GM18502 (cell line): Measurements from ENCODE around the gene LAPTM5.

Source experiments
- ATAC-seq: cut with Tn5 transposase; IDR thresholded peaks from one replicate; pipeline ENCODE4 v1.9.1; 2021; ENCODE audit warnings: mild to moderate bottlenecking; ENCODE audit not compliant: unreplicated experiment, poor library complexity

The LAPTM5 gene

DNA sequence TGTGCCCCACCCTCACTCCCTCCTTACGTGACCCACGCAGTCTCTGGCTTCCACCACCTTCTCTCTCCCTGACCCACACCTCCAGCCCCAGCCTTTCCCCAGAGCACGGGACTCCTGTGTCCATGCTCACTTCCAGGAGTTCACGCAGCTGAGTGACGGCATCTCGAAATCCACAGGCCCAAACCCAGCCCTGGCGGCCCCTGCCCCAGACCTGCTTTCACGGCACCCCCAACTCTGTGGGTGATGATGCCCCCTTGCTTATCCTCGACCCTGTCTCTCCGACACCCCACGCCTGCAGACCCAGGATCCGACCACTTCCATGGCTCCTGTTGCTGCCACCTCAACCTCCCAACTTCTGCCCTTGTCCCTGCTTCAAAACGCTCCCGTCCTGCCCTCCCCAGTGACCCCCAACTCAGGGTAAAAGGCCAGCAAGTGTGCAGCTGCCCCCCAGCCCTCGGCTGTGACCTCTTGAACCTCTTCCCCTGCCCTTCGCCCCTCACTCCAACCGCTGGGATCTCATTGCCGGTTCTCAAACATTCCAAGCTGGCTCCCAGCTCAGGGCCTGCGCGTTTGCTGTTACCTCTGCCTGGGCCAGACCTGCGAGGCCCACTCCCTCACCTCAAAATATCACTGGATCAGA is 30.4 kb upstream of the LAPTM5 start:
- ATAC-seq: no peak

GRCh38 chr1:30787266-30787665 is 29.7 kb upstream of the LAPTM5 start:
- ATAC-seq: no peak

DNA sequence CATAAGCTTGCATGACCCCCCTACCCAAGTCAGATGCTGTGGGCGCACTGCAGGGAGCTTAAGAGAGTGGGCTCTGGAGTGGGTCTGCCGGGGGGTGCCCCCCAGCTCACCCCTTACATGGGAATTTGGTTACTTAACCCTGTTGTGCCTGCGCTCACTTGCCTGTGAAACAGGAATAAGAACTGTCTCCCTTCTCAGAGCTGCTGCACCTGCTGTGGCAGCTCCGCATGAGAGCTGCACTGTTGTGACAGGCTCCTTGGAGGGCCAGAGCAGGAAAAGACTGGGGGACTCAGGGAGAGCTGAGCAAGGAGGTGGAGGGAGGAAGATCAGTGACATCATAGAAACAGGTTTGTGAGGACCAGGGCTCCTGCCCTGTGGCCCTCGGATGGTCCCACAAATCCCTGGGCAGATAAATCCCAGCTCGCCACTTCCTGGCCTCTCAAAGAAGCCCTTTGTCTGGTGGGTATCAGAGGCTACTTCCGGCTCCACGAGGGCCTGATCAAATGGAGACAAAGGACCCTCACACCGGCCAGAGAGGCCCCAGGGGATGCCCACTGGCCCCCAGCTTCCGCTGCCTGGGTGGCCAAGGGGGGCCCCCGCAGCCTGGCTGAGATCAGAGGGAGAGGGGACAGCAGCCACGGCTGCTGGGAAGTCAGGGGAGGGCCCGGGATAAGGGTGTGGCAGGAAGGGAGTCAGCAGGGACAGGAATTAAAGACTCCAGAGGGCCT is 28.9 kb upstream of the LAPTM5 start:
- ATAC-seq: no peak

GRCh38 chr1:30785714-30786113 is 28.1 kb upstream of the LAPTM5 start:
- no peak for ATAC-seq

- ATAC-seq: no peak
Observed at GRCh38 chr1:30785181-30785580, 27.6 kb upstream of the LAPTM5 start.

- ATAC-seq: no peak
Observed at GRCh38 chr1:30783256-30783915, 25.8 kb upstream of the LAPTM5 start.

DNA sequence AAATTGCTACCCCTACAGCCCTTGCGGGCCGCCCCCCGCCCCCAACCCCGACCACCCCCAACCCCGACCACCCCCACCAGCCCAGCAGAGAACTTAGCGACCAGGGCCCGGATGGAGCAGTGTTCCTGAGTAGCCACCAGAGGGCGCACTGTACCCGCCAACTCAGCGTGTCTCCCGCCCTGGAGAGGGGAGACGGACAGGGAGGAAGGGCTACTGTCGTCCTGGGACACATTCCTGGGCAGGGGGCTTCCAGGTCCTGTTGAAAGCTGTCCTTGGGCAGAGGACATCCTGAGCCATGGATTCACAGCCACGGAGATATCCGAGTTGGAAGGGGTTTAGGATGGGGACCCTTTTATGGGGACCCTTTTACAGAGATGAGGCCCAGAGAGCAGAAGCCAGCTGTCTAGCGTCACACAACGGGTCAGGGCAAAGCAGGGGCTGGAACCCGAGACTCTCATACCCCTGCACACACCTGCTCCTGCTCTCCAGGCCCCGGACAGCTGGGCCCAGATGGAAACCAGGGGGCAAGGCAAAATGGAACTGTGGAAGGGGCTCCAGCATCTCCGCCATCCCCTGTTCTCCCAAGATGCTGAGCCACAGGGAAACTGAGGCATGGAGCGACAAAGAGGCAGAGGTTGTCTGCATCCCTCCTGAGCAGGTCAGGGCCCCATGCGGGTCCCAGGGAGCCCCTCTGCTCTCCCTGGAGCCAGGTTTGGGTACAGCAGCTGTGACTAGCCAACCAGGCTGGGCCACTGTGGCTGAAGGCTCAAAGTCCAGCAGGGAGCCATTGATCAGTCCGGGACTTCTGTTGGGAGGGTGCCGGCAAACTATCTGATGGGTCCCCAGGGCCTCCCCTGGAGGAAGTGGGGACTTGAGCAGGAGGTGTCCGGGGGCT is 25.0 kb upstream of the LAPTM5 start:
- ATAC-seq: peak; percentile 56

GRCh38 chr1:30781906-30782305 is 24.3 kb upstream of the LAPTM5 start:
- no peak for ATAC-seq

GRCh38 chr1:30780409-30780808 is 22.8 kb upstream of the LAPTM5 start:
- ATAC-seq: no peak

GRCh38 chr1:30779294-30780071 is 21.9 kb upstream of the LAPTM5 start:
- ATAC-seq: peak; percentile 57

DNA sequence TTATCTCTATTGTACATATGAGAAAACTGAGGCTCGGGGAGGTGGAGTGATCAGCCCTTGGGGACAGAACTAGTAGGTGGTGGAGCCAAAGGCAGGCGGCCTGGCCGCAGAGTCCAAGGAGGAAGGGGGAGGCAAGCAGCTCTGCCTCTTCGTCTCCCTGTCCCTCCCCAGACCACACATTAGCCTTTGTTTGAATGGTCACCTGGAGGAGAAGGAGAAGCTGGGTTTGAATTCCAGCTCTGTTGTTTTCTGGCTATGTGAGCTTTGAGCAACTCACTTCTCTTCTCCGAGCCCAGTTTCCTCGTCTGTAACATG is 21.4 kb upstream of the LAPTM5 start:
- no peak for ATAC-seq

DNA sequence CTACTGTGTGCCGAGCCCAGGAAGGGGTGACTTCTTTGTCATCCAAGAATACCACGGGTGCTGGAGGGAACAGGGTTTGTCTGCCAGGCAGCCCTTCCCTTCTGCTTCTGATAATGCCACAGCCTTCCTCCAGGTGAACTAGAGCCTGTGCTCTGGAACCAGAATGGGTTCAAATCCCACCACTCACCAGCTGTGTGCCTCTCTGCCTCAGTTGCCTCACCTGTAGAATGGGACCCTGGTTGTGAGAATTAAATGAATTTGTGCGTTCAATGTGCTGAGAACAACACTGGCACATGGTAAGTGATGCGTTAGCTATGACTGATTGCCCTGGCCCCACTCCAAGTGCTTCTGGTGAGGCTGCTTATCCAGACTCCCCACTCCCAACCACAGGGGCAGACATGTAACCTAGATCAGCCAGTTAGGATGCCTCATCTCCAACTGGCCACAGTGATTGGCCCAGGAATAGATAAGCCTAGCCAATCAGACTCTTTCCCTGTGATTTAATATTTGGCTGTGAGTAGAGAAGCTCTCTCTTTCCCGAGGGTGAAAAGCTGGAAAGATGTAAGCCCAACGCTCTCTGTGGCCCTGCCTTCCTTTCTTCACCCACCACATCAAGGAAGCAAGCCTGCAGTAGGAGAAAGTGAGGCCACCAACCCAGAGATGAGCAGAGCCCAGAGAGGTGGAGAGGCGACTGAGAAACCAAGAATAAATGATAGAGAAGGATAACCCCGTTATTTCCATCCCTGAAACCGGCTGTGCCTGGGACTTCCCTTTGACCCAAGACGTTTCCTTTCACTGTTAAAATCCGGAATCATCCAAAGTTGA is 20.8 kb upstream of the LAPTM5 start:
- no peak for ATAC-seq

- no peak for ATAC-seq
Observed at GRCh38 chr1:30777904-30778153, 20.3 kb upstream of the LAPTM5 start.

DNA sequence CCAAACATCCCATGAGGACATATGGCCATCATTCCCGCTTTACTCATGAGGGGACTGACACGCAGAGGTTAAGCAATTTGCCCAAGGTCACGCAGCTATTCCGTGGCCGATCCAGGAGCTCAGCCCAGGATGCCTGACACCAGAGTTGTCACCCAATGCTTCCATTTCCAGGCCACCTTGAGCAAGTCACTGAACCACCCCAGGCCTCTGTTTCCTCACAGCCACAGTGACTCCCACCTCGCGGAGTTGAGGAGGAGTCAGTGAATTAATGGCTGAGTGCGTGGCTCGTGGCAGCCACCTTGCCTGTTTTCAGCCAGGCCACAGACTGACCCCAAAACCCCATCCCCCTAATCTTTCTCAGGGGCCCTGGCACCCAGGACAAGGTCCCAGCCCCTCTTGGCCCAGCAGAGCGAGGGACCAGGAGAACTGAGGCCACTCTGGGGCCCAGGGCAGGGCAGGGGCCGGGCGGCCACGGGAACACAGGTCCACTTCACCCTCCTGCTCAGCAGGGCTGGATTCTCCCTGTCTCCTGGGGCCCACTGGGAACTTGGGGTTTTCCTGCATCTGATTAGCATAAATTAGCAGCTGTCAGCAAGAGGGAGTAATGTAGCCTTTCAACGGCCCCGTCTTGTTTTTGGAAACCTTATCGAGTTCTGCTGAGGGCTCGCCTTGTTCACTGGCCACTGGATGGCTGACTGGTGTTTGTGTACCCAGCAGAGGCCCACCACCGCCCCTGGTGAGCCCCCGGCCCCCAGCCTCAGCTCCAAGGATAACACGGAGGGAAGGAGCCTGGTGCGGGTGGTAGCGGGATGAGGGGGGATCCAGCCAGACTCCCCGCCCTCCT is 19.7 kb upstream of the LAPTM5 start:
- no peak for ATAC-seq

GRCh38 chr1:30776097-30777059 is 18.8 kb upstream of the LAPTM5 start:
- no peak for ATAC-seq

DNA sequence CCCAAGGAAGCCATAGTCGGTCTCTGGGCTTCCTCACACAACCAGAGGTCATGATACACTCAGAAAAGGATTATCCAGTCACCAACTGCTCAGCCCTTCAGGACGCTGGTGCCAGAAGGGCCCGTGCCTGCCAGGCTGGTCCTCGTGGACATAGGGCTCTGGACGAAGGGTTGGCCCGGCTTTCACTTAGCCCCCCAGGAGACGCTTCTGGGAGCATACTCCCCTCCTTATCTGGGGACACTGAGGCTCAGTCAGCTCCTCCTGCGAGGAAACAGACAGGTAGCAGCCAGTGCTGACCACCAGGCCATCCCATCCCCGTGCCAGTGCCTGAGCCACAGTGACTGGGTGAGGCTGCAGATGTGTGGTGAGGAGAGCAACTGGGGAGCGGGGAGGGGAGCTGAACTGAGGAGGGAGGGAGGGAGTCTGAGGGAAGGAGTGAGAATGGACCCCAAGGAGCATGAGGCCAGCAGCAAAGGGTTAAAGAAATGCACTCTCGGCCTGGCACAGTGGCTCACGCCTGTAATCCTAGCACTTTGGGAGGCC is 17.9 kb upstream of the LAPTM5 start:
- ATAC-seq: no peak
